SK-N-SH treated with all-trans-retinoic acid at 6 μM for 48 hours (cell line): Measurements from ENCODE around the gene RENBP.
"Not testable (repeated sequence)": the region's sequence is repeated elsewhere in the genome, so short reads cannot be mapped to it uniquely, and the experiment has no call there.

Experiments
- ATAC-seq: fragments of 200-7000 bp; cut with Tn5 transposase; 3 replicates; pipeline ENCODE4 v1.9.1; 2020; ENCODE audit warnings: mild to moderate bottlenecking, moderate library complexity
- ARNTL ChIP-seq: fragments of 450-650 bp; formaldehyde crosslinking; IDR thresholded peaks from 2 replicates; pipeline ENCODE4 v1.5.0; 2020; ENCODE audit warnings: low read depth, mild to moderate bottlenecking, moderate library complexity, borderline replicate concordance
- BACH2 ChIP-seq: fragments of 250-450 bp; sonication (Bioruptor Pico); IDR thresholded peaks from 2 replicates; pipeline ENCODE4 v1.9.0; 2021; ENCODE audit warnings: mild to moderate bottlenecking, borderline replicate concordance
- CSDC2 ChIP-seq: fragments of 250-450 bp; sonication (Bioruptor Pico); IDR thresholded peaks from 2 replicates; pipeline ENCODE4 v1.5.0; 2020; ENCODE audit warnings: mild to moderate bottlenecking, moderate library complexity
- CSRNP3 ChIP-seq: fragments of 250-450 bp; sonication (Bioruptor Pico); IDR thresholded peaks from 2 replicates; pipeline ENCODE4 v1.5.1; 2021; ENCODE audit warnings: mild to moderate bottlenecking, moderate library complexity
- ESRRG ChIP-seq: fragments of 250-450 bp; sonication (Bioruptor Pico); IDR thresholded peaks from 2 replicates; pipeline ENCODE4 v1.6.1; 2021; ENCODE audit warnings: mild to moderate bottlenecking
- GLIS3 ChIP-seq: fragments of 250-450 bp; sonication (Bioruptor Pico); IDR thresholded peaks from 2 replicates; pipeline ENCODE4 v1.5.0; 2020; ENCODE audit warnings: mild to moderate bottlenecking, moderate library complexity
- ISL1 ChIP-seq: fragments of 250-450 bp; sonication (Bioruptor Pico); IDR thresholded peaks from 2 replicates; pipeline ENCODE4 v2.1.2; 2022; ENCODE audit warnings: mild to moderate bottlenecking, moderate library complexity
- OSR1 ChIP-seq: fragments of 250-450 bp; sonication (Bioruptor Pico); IDR thresholded peaks from 2 replicates; pipeline ENCODE4 v1.8.0; 2022; ENCODE audit warnings: moderate library complexity, mild to moderate bottlenecking, inconsistent platforms
- PATZ1 ChIP-seq: fragments of 250-450 bp; sonication (Bioruptor Pico); IDR thresholded peaks from 2 replicates; pipeline ENCODE4 v1.8.0; 2020; ENCODE audit warnings: mild to moderate bottlenecking, moderate library complexity, borderline replicate concordance
- POU6F1 ChIP-seq: fragments of 250-450 bp; sonication (Bioruptor Pico); IDR thresholded peaks from 2 replicates; pipeline ENCODE4 v1.8.0; 2021; ENCODE audit warnings: low read depth, mild to moderate bottlenecking, moderate library complexity, borderline replicate concordance
- PPARA ChIP-seq: fragments of 250-450 bp; sonication (Bioruptor Pico); IDR thresholded peaks from 2 replicates; pipeline ENCODE4 v1.5.0; 2020; ENCODE audit warnings: mild to moderate bottlenecking, borderline replicate concordance
- RARB ChIP-seq: fragments of 250-450 bp; sonication (Bioruptor Pico); IDR thresholded peaks from 2 replicates; pipeline ENCODE4 v1.8.0; 2021; ENCODE audit warnings: mild to moderate bottlenecking, moderate library complexity
- SNAI2 ChIP-seq: fragments of 250-450 bp; sonication (Bioruptor Pico); IDR thresholded peaks from 2 replicates; pipeline ENCODE4 v1.5.0; 2020; ENCODE audit warnings: mild to moderate bottlenecking, moderate library complexity
- TCF4 ChIP-seq: fragments of 250-450 bp; sonication (Bioruptor Pico); IDR thresholded peaks from 2 replicates; pipeline ENCODE4 v1.8.0; 2021; ENCODE audit warnings: mild to moderate bottlenecking, moderate library complexity, borderline replicate concordance
- TOX ChIP-seq: fragments of 250-450 bp; sonication (Bioruptor Pico); IDR thresholded peaks from 2 replicates; pipeline ENCODE4 v1.8.0; 2021; ENCODE audit warnings: mild to moderate bottlenecking, moderate library complexity, borderline replicate concordance
- TSHZ2 ChIP-seq: fragments of 250-450 bp; sonication (Bioruptor Pico); IDR thresholded peaks from 2 replicates; pipeline ENCODE4 v1.5.0; 2020; ENCODE audit warnings: mild to moderate bottlenecking, moderate library complexity
- ZC3H10 ChIP-seq: fragments of 250-450 bp; sonication (Bioruptor Pico); IDR thresholded peaks from 2 replicates; pipeline ENCODE4 v1.5.1; 2021; ENCODE audit warnings: mild to moderate bottlenecking, moderate library complexity
- ZFP3 ChIP-seq: fragments of 250-450 bp; sonication (Bioruptor Pico); IDR thresholded peaks from 2 replicates; pipeline ENCODE4 v1.5.0; 2020; ENCODE audit warnings: mild to moderate bottlenecking, moderate library complexity
- ZFP30 ChIP-seq: fragments of 450-650 bp; formaldehyde crosslinking; IDR thresholded peaks from 2 replicates; pipeline ENCODE4 v1.5.0; 2022; ENCODE audit warnings: mild to moderate bottlenecking, moderate library complexity
- ZNF565 ChIP-seq: fragments of 450-650 bp; formaldehyde crosslinking; conservative IDR thresholded peaks from 2 replicates; pipeline ENCODE4 v1.5.0; 2020; ENCODE audit warnings: low read depth, mild to moderate bottlenecking, moderate library complexity
- ZNF70 ChIP-seq: fragments of 450-650 bp; formaldehyde crosslinking; IDR thresholded peaks from 2 replicates; pipeline ENCODE4 v1.5.0; 2020; ENCODE audit warnings: mild to moderate bottlenecking, moderate library complexity
- ZNF8 ChIP-seq: fragments of 450-650 bp; formaldehyde crosslinking; IDR thresholded peaks from 2 replicates; pipeline ENCODE4 v1.5.0; 2020; ENCODE audit warnings: mild to moderate bottlenecking, moderate library complexity

Gene RENBP

GRCh38 chrX:153981231-153981630 lies 36.8 kb upstream of the RENBP start:
- no peak for TF ChIP-seq TSHZ2
- no peak for TF ChIP-seq ARNTL (CRISPR knock-in tag)
- TF ChIP-seq OSR1 (CRISPR knock-in tag): no peak
- TF ChIP-seq RARB (CRISPR knock-in tag): no peak
- TF ChIP-seq CSRNP3: no peak
- TF ChIP-seq ZFP3 (CRISPR knock-in tag): no peak
- TF ChIP-seq TCF4 (CRISPR knock-in tag): no peak
- no peak for TF ChIP-seq PPARA
- no peak for TF ChIP-seq PATZ1 (CRISPR knock-in tag)
- TF ChIP-seq ZC3H10 (CRISPR knock-in tag): no peak
- TF ChIP-seq, all 23 proteins: peak for 0
- no peak for ATAC-seq

- not testable (repeated sequence) for ATAC-seq
These were observed 36.0 kb upstream of the RENBP start for GRCh38 chrX:153980394-153980793.

GRCh38 chrX:153974726-153975286 lies 30.4 kb upstream of the RENBP start:
- TF ChIP-seq ZFP30 (CRISPR knock-in tag): no peak
- TF ChIP-seq ZNF70 (CRISPR knock-in tag): no peak
- no peak for TF ChIP-seq ZNF8 (CRISPR knock-in tag)
- TF ChIP-seq TCF4 (CRISPR knock-in tag): no peak
- TF ChIP-seq ZC3H10 (CRISPR knock-in tag): no peak
- TF ChIP-seq ZNF565 (CRISPR knock-in tag): no peak
- no peak for TF ChIP-seq BACH2 (CRISPR knock-in tag)
- TF ChIP-seq ISL1: no peak
- TF ChIP-seq SNAI2 (CRISPR knock-in tag): no peak
- TF ChIP-seq ARNTL (CRISPR knock-in tag): no peak
- TF ChIP-seq POU6F1: no peak
- no peak for TF ChIP-seq CSDC2 (CRISPR knock-in tag)
- no peak for TF ChIP-seq CSRNP3
- no peak for TF ChIP-seq ESRRG (CRISPR knock-in tag)
- TF ChIP-seq TOX (CRISPR knock-in tag): no peak
- no peak for TF ChIP-seq GLIS3 (CRISPR knock-in tag)
- TF ChIP-seq PPARA: no peak
- no peak for ATAC-seq
